HG03066 (cell line): ENCODE data around the gene GPS2.
"Not testable (repeated sequence)": the region's sequence is repeated elsewhere in the genome, so short reads cannot be mapped to it uniquely, and the experiment has no call there.

Experiments
- ATAC-seq: cut with Tn5 transposase; IDR thresholded peaks from one replicate; pipeline ENCODE4 v1.9.1; 2021; ENCODE audit warnings: low read depth; ENCODE audit not compliant: unreplicated experiment

The GPS2 gene

GRCh38 chr17:7340179-7340578 is 25.0 kb upstream of the GPS2 start:
- no peak for ATAC-seq

GRCh38 chr17:7337600-7337999 is 22.4 kb upstream of the GPS2 start:
- ATAC-seq, result not testable (repeated sequence)

- peak; percentile 58 for ATAC-seq
Measured at GRCh38 chr17:7336240-7337175, 21.3 kb upstream of the GPS2 start, which contains the start of gene ACAP1. TSS of gene ACAP1 (plus strand) at chr17:7336529. CDS start at chr17:7336735, 206 bp downstream.

- not testable (repeated sequence) for ATAC-seq
Measured at GRCh38 chr17:7335765-7336164, 20.6 kb upstream of the GPS2 start.

- ATAC-seq, result no peak
Measured at GRCh38 chr17:7334938-7335538, 19.9 kb upstream of the GPS2 start.

- not testable (repeated sequence) for ATAC-seq
Measured at GRCh38 chr17:7332600-7333069, 17.5 kb upstream of the GPS2 start.

GRCh38 chr17:7332111-7332510 is 17.0 kb upstream of the GPS2 start:
- ATAC-seq, result no peak

GRCh38 chr17:7330638-7331015 is 15.5 kb upstream of the GPS2 start:
- ATAC-seq, result no peak

- ATAC-seq, result peak; percentile 39
Measured at GRCh38 chr17:7329997-7330637, 15.0 kb upstream of the GPS2 start.

- peak; percentile 53 for ATAC-seq
Measured at GRCh38 chr17:7329374-7329996, 14.3 kb upstream of the GPS2 start.

- peak; percentile 11 for ATAC-seq
Measured at GRCh38 chr17:7328840-7329373, 13.7 kb upstream of the GPS2 start, which contains the start of gene NEURL4. TSS of gene NEURL4 (minus strand) at chr17:7329335. CDS start at chr17:7329312, 23 bp downstream.

- ATAC-seq, result no peak
Measured at GRCh38 chr17:7328009-7328408, 12.8 kb upstream of the GPS2 start.

- ATAC-seq, result no peak
Measured at GRCh38 chr17:7327501-7327900, 12.3 kb upstream of the GPS2 start.

GRCh38 chr17:7327056-7327455 is 11.9 kb upstream of the GPS2 start:
- no peak for ATAC-seq

- no peak for ATAC-seq
Measured at GRCh38 chr17:7326186-7326585, 11.0 kb upstream of the GPS2 start.

- no peak for ATAC-seq
Measured at GRCh38 chr17:7325031-7325528, 9.9 kb upstream of the GPS2 start.

GRCh38 chr17:7324438-7324779 is 9.2 kb upstream of the GPS2 start:
- no peak for ATAC-seq

- no peak for ATAC-seq
Measured at GRCh38 chr17:7323731-7324437, 8.7 kb upstream of the GPS2 start.

- no peak for ATAC-seq
Measured at GRCh38 chr17:7322520-7323194, 7.5 kb upstream of the GPS2 start.
